Measurements from ENCODE around the gene RSPH6A.
"Not testable (repeated sequence)": the region's sequence is repeated elsewhere in the genome, so short reads cannot be mapped to it uniquely, and the experiment has no call there.

RSPH6A gene

GRCh38 chr19:45764475-45764874 is 50.6 kb downstream of the RSPH6A start:
- DNase-seq = no peak

GRCh38 chr19:45763691-45764294 is 51.3 kb downstream of the RSPH6A start:
- DNase-seq = no peak

GRCh38 chr19:45762870-45763631 is 52.1 kb downstream of the RSPH6A start:
- DNase-seq = no peak

GRCh38 chr19:45761714-45762113 is 53.4 kb downstream of the RSPH6A start:
- no peak for DNase-seq

GRCh38 chr19:45758921-45759320 is 56.2 kb downstream of the RSPH6A start:
- no peak for DNase-seq

GRCh38 chr19:45757695-45758094 is 57.4 kb downstream of the RSPH6A start:
- DNase-seq = no peak

GRCh38 chr19:45754323-45754722 is 60.8 kb downstream of the RSPH6A start:
- no peak for DNase-seq

GRCh38 chr19:45753548-45753947 is 61.6 kb downstream of the RSPH6A start:
- no peak for DNase-seq

GRCh38 chr19:45752639-45753038 is 62.5 kb downstream of the RSPH6A start:
- no peak for DNase-seq

- DNase-seq = not testable (repeated sequence)
Measured at GRCh38 chr19:45751483-45751882, 63.6 kb downstream of the RSPH6A start.

- DNase-seq = no peak
Measured at GRCh38 chr19:45747513-45747912, 67.6 kb downstream of the RSPH6A start.

GRCh38 chr19:45746866-45747265 is 68.2 kb downstream of the RSPH6A start:
- no peak for DNase-seq

Data from bone marrow (tissue), 2 donors.